WERI-Rb-1 (cell line): ENCODE results near the gene RTEL1.

Source experiments
- DNase-seq: peaks from one replicate; pipeline ENCODE4 v3.0.0-alpha.2; 2020
- H3K27ac ChIP-seq: fragments of 250-450 bp; sonication (Bioruptor Pico); 2 replicates; pipeline ENCODE4 v1.5.1; 2020; ENCODE audit warnings: mild to moderate bottlenecking, moderate library complexity
- H3K27me3 ChIP-seq: fragments of 250-450 bp; sonication (Bioruptor Pico); 2 replicates; pipeline ENCODE4 v1.5.1; 2021; ENCODE audit warnings: mild to moderate bottlenecking, low read depth, moderate library complexity; ENCODE audit not compliant: insufficient read depth, severe bottlenecking
- H3K36me3 ChIP-seq: fragments of 250-450 bp; sonication (Bioruptor Pico); 2 replicates; pipeline ENCODE4 v1.5.1; 2020; ENCODE audit warnings: mild to moderate bottlenecking, moderate library complexity
- H3K4me3 ChIP-seq: 2 replicates; pipeline ENCODE4 v1.5.1; 2011; ENCODE audit warnings: low read depth, mild to moderate bottlenecking, control low read depth, low read length
- H3K9me3 ChIP-seq: fragments of 250-450 bp; sonication (Bioruptor Pico); 2 replicates; pipeline ENCODE4 v1.5.1; 2021; ENCODE audit warnings: mild to moderate bottlenecking, moderate library complexity; ENCODE audit not compliant: severe bottlenecking
- CTCF ChIP-seq: IDR thresholded peaks from 2 replicates; pipeline ENCODE4 v1.5.1; 2011; ENCODE audit warnings: low read depth, mild to moderate bottlenecking, control low read depth, inconsistent platforms, low read length

RTEL1 gene

GRCh38 chr20:63701329-63702035, 43.4 kb downstream of the RTEL1 start:
- TF ChIP-seq CTCF: no peak
- no peaks in the 10 kb centered on the region for H3K9me3 ChIP-seq
- DNase-seq: no peak
- no peak overlapping the region for H3K27ac ChIP-seq
- no peaks in the 10 kb centered on the region for H3K27me3 ChIP-seq
- H3K36me3 ChIP-seq: peaks cover 45% of the 10 kb centered on the region
- H3K4me3 ChIP-seq: no peak overlapping the region

- Histone ChIP-seq H3K4me3 (no peak overlapping the region), H3K27ac (no peak overlapping the region), H3K27me3 (no peaks in the 10 kb centered on the region), H3K9me3 (no peaks in the 10 kb centered on the region), H3K36me3 (peaks cover 43% of the 10 kb centered on the region)
- no peak for DNase-seq
- TF ChIP-seq CTCF: no peak
Observed at GRCh38 chr20:63702036-63702665, 44.0 kb downstream of the RTEL1 start.

- TF ChIP-seq CTCF: no peak
- Histone ChIP-seq H3K27ac (no peak overlapping the region), H3K36me3 (peaks cover 39% of the 10 kb centered on the region), H3K4me3 (no peak overlapping the region), H3K27me3 (no peaks in the 10 kb centered on the region), H3K9me3 (no peaks in the 10 kb centered on the region)
- DNase-seq: no peak
Observed at GRCh38 chr20:63702751-63703470, 44.8 kb downstream of the RTEL1 start.

GRCh38 chr20:63703471-63703975, 45.4 kb downstream of the RTEL1 start:
- DNase-seq: peak; percentile 9
- Histone ChIP-seq H3K27me3 (no peaks in the 10 kb centered on the region), H3K4me3 (no peak overlapping the region), H3K9me3 (no peaks in the 10 kb centered on the region), H3K27ac (no peak overlapping the region), H3K36me3 (peaks cover 37% of the 10 kb centered on the region)
- no peak for TF ChIP-seq CTCF

- no peaks in the 10 kb centered on the region for H3K9me3 ChIP-seq
- H3K27me3 ChIP-seq: no peaks in the 10 kb centered on the region
- no peak overlapping the region for H3K4me3 ChIP-seq
- TF ChIP-seq CTCF: no peak
- peaks cover 42% of the 10 kb centered on the region for H3K36me3 ChIP-seq
- DNase-seq: no peak
- H3K27ac ChIP-seq: no peak overlapping the region
Observed at GRCh38 chr20:63703976-63704748, 46.0 kb downstream of the RTEL1 start.
